GM12874 (cell line): ENCODE measurements around the gene ARG2.

Source experiments
- TF ChIP-seq, protein P1 (sequence below): IDR thresholded peaks from 2 replicates; pipeline ENCODE4 v1.5.1; 2011; ENCODE audit warnings: low read depth, mild to moderate bottlenecking, control low read depth, low read length, moderate library complexity; ENCODE audit not compliant: insufficient read depth

ARG2 gene

DNA sequence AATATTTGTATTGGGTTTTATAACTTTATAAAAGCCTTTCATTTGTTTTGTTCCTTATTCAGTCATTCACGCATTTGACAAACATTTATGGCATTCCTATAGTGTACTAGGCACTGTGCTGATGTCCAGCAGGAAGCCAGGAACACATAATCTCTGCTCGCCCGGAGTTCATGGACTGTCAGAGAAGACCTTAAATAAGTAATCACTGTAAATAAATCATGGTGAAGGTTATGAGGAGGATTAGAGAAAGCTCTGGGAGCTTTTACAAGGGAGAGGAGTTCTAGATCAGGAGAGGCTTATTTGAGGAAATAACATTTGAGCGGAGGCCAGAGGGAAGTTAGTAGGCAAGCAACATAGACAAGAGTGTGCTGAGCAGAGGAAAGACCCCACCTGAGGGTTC, 77.3 kb downstream of the ARG2 start:
- TF ChIP-seq, protein P1, sequence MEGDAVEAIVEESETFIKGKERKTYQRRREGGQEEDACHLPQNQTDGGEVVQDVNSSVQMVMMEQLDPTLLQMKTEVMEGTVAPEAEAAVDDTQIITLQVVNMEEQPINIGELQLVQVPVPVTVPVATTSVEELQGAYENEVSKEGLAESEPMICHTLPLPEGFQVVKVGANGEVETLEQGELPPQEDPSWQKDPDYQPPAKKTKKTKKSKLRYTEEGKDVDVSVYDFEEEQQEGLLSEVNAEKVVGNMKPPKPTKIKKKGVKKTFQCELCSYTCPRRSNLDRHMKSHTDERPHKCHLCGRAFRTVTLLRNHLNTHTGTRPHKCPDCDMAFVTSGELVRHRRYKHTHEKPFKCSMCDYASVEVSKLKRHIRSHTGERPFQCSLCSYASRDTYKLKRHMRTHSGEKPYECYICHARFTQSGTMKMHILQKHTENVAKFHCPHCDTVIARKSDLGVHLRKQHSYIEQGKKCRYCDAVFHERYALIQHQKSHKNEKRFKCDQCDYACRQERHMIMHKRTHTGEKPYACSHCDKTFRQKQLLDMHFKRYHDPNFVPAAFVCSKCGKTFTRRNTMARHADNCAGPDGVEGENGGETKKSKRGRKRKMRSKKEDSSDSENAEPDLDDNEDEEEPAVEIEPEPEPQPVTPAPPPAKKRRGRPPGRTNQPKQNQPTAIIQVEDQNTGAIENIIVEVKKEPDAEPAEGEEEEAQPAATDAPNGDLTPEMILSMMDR = no peak

DNA sequence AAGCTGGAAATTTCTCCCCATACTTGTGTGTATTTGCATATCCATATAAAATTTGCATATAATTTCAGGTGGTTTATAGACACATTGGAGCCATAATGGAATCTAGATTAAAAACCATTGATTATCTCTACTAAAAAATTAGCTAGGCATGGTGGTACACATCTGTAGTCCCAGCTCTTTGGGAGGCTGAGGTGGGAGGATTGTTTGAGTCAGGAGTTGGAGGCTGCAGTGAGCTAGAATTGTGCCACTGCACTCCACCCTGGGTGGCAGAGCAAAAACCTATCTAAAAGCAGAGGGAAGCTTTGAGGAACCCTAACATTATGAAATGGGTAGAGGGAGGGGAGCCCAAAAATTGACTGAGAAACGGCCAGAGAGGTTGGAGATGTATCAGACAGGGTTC, 78.5 kb downstream of the ARG2 start:
- TF ChIP-seq, protein P1 = no peak
